BE2C (cell line): ENCODE data around the gene C18orf63.

ENCODE experiments used
- DNase-seq: peaks from one replicate; pipeline ENCODE4 v3.0.0-alpha.2; 2020
- H3K27me3 ChIP-seq: fragments of 250-450 bp; sonication (Bioruptor Pico); 2 replicates; pipeline ENCODE4 v1.5.1; 2020; ENCODE audit warnings: mild to moderate bottlenecking
- H3K36me3 ChIP-seq: fragments of 250-450 bp; sonication (Bioruptor Pico); 2 replicates; pipeline ENCODE4 v1.5.1; 2020; ENCODE audit warnings: mild to moderate bottlenecking
- H3K4me1 ChIP-seq: fragments of 250-450 bp; sonication (Bioruptor Pico); 2 replicates; pipeline ENCODE4 v1.5.1; 2020
- H3K4me3 ChIP-seq: 2 replicates; pipeline ENCODE4 v1.5.1; 2011; ENCODE audit warnings: low read depth, low read length
- H3K9me3 ChIP-seq: fragments of 250-450 bp; sonication (Bioruptor Pico); 2 replicates; pipeline ENCODE4 v1.5.1; 2020
- CTCF ChIP-seq: IDR thresholded peaks from 2 replicates; pipeline ENCODE4 v1.5.1; 2012; ENCODE audit warnings: mild to moderate bottlenecking, low read depth, low read length

C18orf63 gene

DNA sequence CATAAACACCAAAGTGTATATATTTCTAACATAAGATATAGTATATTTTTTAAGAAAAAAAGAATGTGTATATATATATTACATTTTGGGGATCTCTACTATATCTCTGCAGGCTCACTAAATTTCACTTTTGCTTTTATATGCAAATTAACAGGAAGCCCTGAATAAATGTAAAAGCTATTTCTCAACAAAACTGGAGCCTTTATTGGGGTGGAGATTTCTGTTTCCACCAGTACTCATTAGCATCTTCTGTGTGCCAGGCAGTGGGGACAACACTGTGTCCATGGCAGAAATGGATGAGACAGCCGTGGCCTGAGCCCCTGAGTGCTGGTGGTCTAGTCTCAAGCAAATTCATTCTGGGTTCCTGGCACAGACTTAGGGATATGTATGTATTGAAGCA lies 41.3 kb downstream of the C18orf63 start:
- Histone ChIP-seq H3K36me3 (no peaks in the 10 kb centered on the region), H3K4me1 (no peaks in the 10 kb centered on the region), H3K27me3 (no peaks in the 10 kb centered on the region), H3K9me3 (no peaks in the 10 kb centered on the region), H3K4me3 (no peak overlapping the region)
- TF ChIP-seq CTCF = no peak
- DNase-seq = no peak

- Histone ChIP-seq H3K4me1 (no peaks in the 10 kb centered on the region), H3K9me3 (no peaks in the 10 kb centered on the region), H3K36me3 (no peaks in the 10 kb centered on the region), H3K27me3 (no peaks in the 10 kb centered on the region), H3K4me3 (no peak overlapping the region)
- no peak for DNase-seq
- no peak for TF ChIP-seq CTCF
Measured at GRCh38 chr18:74360852-74361655, 45.4 kb downstream of the C18orf63 start.

DNA sequence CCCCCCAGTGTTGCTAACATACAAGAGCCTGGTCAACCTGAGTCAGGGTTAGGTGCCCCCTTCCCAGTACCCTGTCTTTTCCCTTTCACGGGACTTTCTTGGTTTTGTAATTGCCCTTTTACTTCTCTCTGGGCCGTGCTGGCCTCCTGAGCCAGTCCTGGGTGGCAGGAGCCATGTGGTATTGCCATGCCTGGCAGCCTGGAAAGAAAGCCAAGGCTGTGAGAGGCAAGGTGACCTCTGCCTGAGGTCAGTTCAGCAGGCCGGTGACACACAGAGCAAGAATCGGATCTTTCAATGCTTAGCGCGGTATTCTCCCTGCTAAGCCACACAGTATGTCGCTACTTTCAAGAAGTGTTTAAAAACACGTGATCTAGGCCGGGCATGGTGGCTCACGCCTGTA lies 52.3 kb downstream of the C18orf63 start:
- TF ChIP-seq CTCF = no peak
- DNase-seq = no peak
- Histone ChIP-seq H3K27me3 (no peaks in the 10 kb centered on the region), H3K4me1 (no peaks in the 10 kb centered on the region), H3K4me3 (no peak overlapping the region), H3K9me3 (no peaks in the 10 kb centered on the region), H3K36me3 (no peaks in the 10 kb centered on the region)

- Histone ChIP-seq H3K27me3 (no peaks in the 10 kb centered on the region), H3K9me3 (no peaks in the 10 kb centered on the region), H3K4me1 (no peaks in the 10 kb centered on the region), H3K4me3 (no peak overlapping the region), H3K36me3 (no peaks in the 10 kb centered on the region)
- TF ChIP-seq CTCF = no peak
- DNase-seq = no peak
Measured at GRCh38 chr18:74368901-74369705, 53.5 kb downstream of the C18orf63 start.

DNA sequence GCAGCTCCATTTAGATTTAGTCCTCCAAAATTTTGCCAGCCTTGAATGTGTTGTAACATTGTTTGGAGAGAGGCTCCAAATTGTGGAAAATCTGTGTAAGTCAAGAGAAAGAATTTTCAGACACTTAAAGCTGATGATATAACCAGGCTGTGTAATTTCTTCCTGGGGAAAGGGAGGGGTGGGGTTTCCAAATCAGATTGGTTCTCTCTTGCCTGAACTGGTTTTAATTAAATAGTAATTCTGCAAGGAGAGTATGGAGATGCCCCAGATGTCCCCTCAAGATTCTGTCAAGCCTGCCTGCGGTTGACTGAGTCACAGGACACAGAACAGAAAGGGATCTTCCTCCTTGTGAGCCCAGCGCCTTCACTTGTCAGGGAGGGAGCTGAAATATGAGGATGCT lies 54.5 kb downstream of the C18orf63 start:
- H3K4me1 ChIP-seq = no peaks in the 10 kb centered on the region
- H3K36me3 ChIP-seq = no peaks in the 10 kb centered on the region
- no peak overlapping the region for H3K4me3 ChIP-seq
- no peak for TF ChIP-seq CTCF
- no peaks in the 10 kb centered on the region for H3K27me3 ChIP-seq
- no peak for DNase-seq
- H3K9me3 ChIP-seq = no peaks in the 10 kb centered on the region

GRCh38 chr18:74373428-74373827 lies 57.8 kb downstream of the C18orf63 start:
- TF ChIP-seq CTCF = no peak

More at GRCh38 chr18:74373428-74373827, 57.8 kb downstream of the C18orf63 start:
- H3K36me3 ChIP-seq = no peaks in the 10 kb centered on the region
- no peaks in the 10 kb centered on the region for H3K27me3 ChIP-seq
- H3K9me3 ChIP-seq = no peaks in the 10 kb centered on the region
- DNase-seq = no peak
- H3K4me1 ChIP-seq = no peaks in the 10 kb centered on the region
- no peak overlapping the region for H3K4me3 ChIP-seq
